Measurements from ENCODE around the gene CDC42BPA. TPM values are rescaled to one million over a fixed set of nuclear protein-coding genes. Genes with fewer than 3 reads are reported as not detected.

CDC42BPA gene
- total and polyA plus RNA-seq, 2 donors (not counting 3 experiments of a cell fraction or from before 2014, with no cell fraction given): 26.1 to 92.6 TPM

DNA sequence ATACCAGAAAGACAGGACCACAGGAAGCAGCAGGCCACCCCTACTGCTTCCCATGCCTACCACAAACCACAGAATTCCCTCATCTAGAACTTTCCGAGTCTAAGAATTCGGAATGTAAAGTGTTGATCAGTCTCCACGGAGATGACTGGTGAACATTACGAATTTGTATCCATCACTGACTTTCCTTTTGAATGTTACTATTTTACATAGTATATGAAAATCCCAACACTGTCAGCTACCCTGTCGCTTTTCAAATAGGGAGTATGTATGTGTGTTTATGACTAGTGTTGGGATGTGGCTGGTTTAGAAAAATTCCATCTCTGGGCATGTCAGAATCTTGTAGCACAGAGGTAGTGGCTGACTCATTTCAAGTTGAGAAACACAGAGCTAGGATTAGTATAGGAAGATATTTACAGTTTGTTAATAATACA lies 260.0 kb downstream of the CDC42BPA start:
- DNase-seq (ENCODE audit: low read depth, low spot score) (no peak), FAIRE-seq (no peak)
- Histone ChIP-seq H3K9ac (replicated peaks; ENCODE audit: extremely low read depth, insufficient read depth, low read length) (no peak overlapping the region), H3K27ac (ENCODE audit: insufficient read depth, low read depth, low read length) (no peak overlapping the region), H3K4me2 (ENCODE audit: insufficient read depth, low read length) (no peak overlapping the region), H3K9me3 (replicated peaks; ENCODE audit: control insufficient read depth, insufficient read depth, low read length) (no peaks in the 10 kb centered on the region), H3K4me3 (replicated peaks in 1 of 3; ENCODE audit: insufficient read depth in 1 of 3, low read depth in 1 of 3, low read length in 3 of 3) (no peak overlapping the region), H3K9me1 (replicated peaks; ENCODE audit: control insufficient read depth, extremely low read depth, insufficient read depth, low read length) (no peaks in the 10 kb centered on the region), H3K36me3 (ENCODE audit: control insufficient read depth in 2 of 2, extremely low read depth in 1 of 2, insufficient read depth in 2 of 2, low read length in 2 of 2) (no peaks in the 10 kb centered on the region), H3K27me3 (ENCODE audit: control insufficient read depth in 2 of 2, insufficient read depth in 2 of 2, low read length in 2 of 2) (no peaks in the 10 kb centered on the region), H2AFZ (ENCODE audit: low read depth, low read length) (no peak overlapping the region), H4K20me1 (replicated peaks; ENCODE audit: control insufficient read depth, extremely low read depth, insufficient read depth, low read length) (no peaks in the 10 kb centered on the region), H3K4me1 (ENCODE audit: control insufficient read depth, extremely low read depth, insufficient read depth, low read length) (peaks cover 12% of the 10 kb centered on the region), H3K79me2 (ENCODE audit: control insufficient read depth, insufficient read depth, low read length) (no peaks in the 10 kb centered on the region)
- TF ChIP-seq EZH2 (IDR thresholded peaks at IDR 0.05; ENCODE audit: borderline replicate concordance, low read depth, low read length, severe bottlenecking) (no peak), GATA2 (IDR thresholded peaks at IDR 0.05; ENCODE audit: insufficient read depth, insufficient read length, low read depth, low read length) (no peak), POLR2A (IDR thresholded peaks at IDR 0.05; ENCODE audit: low read depth, low read length) (no peak), POLR2AphosphoS5 (IDR thresholded peaks at IDR 0.05; ENCODE audit: insufficient read depth, low read depth, low read length) (no peak), MYC (IDR thresholded peaks at IDR 0.05; ENCODE audit: low read depth, low read length) (no peak)
- intact Hi-C loops (cut with micrococcal nuclease) (no loop called here), dilution Hi-C loops (cut with MboI; ENCODE audit: extremely low pct_ligation_motif_present, low sequenced_read_pairs) (no loop called here)
- no TSS peak for BruUV-seq (replicated peaks)
- POLR2A ChIA-PET: no interaction called here
- CTCF ChIA-PET: interaction anchor here (0.8 to 1.1 kb wide), 2 partner anchors 8 to 14 kb away, joined by 3 read pairs; no protein-coding TSS in a partner anchor

DNA sequence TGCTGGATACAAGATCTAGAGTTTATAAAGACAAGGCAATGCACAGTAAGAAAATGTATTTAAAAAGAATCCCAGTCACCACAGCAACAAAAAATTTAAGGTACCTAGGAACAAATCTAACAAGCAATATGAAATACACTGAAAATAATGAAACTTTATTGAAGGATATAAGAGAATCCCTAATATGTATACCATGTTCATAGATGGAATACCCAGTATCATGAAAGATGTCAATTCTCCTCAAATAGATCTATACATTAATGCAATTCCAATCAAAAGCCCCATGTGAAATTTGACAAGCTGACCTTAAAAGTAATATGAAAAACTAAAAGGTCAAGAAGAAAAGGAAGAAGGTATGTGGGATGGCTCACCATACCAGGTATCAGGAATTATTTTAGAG lies 269.0 kb downstream of the CDC42BPA start:
- Histone ChIP-seq H3K9me1 (replicated peaks; ENCODE audit: control insufficient read depth, extremely low read depth, insufficient read depth, low read length) (no peaks in the 10 kb centered on the region), H3K36me3 (ENCODE audit: control insufficient read depth in 2 of 2, extremely low read depth in 1 of 2, insufficient read depth in 2 of 2, low read length in 2 of 2) (peaks cover 4 to 7% of the 10 kb centered on the region in 2 experiments), H3K4me2 (ENCODE audit: insufficient read depth, low read length) (no peak overlapping the region), H3K9me3 (replicated peaks; ENCODE audit: control insufficient read depth, insufficient read depth, low read length) (no peaks in the 10 kb centered on the region), H3K9ac (replicated peaks; ENCODE audit: extremely low read depth, insufficient read depth, low read length) (no peak overlapping the region), H3K27me3 (ENCODE audit: control insufficient read depth in 2 of 2, insufficient read depth in 2 of 2, low read length in 2 of 2) (no peaks in the 10 kb centered on the region), H3K79me2 (ENCODE audit: control insufficient read depth, insufficient read depth, low read length) (no peaks in the 10 kb centered on the region), H2AFZ (ENCODE audit: low read depth, low read length) (no peak overlapping the region), H3K4me1 (ENCODE audit: control insufficient read depth, extremely low read depth, insufficient read depth, low read length) (no peaks in the 10 kb centered on the region), H3K27ac (ENCODE audit: insufficient read depth, low read depth, low read length) (no peak overlapping the region), H4K20me1 (replicated peaks; ENCODE audit: control insufficient read depth, extremely low read depth, insufficient read depth, low read length) (no peaks in the 10 kb centered on the region), H3K4me3 (replicated peaks in 1 of 3; ENCODE audit: insufficient read depth in 1 of 3, low read depth in 1 of 3, low read length in 3 of 3) (no peak overlapping the region)
- TF ChIP-seq MYC (IDR thresholded peaks at IDR 0.05; ENCODE audit: low read depth, low read length): no peak
- TF ChIP-seq FOS (IDR thresholded peaks at IDR 0.05; ENCODE audit: borderline replicate concordance, insufficient read depth, low read length): no peak
- TF ChIP-seq EZH2 (IDR thresholded peaks at IDR 0.05; ENCODE audit: borderline replicate concordance, low read depth, low read length, severe bottlenecking): no peak
- TF ChIP-seq, protein P1, sequence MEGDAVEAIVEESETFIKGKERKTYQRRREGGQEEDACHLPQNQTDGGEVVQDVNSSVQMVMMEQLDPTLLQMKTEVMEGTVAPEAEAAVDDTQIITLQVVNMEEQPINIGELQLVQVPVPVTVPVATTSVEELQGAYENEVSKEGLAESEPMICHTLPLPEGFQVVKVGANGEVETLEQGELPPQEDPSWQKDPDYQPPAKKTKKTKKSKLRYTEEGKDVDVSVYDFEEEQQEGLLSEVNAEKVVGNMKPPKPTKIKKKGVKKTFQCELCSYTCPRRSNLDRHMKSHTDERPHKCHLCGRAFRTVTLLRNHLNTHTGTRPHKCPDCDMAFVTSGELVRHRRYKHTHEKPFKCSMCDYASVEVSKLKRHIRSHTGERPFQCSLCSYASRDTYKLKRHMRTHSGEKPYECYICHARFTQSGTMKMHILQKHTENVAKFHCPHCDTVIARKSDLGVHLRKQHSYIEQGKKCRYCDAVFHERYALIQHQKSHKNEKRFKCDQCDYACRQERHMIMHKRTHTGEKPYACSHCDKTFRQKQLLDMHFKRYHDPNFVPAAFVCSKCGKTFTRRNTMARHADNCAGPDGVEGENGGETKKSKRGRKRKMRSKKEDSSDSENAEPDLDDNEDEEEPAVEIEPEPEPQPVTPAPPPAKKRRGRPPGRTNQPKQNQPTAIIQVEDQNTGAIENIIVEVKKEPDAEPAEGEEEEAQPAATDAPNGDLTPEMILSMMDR (IDR thresholded peaks at IDR 0.05; ENCODE audit: extremely low read depth in 1 of 2, insufficient read depth in 1 of 2, low read depth in 1 of 2, low read length in 2 of 2): no peak
- TF ChIP-seq JUN (IDR thresholded peaks at IDR 0.05; ENCODE audit: borderline replicate concordance, insufficient read depth, insufficient read length, low read depth): no peak
- TF ChIP-seq GATA2 (IDR thresholded peaks at IDR 0.05; ENCODE audit: insufficient read depth, insufficient read length, low read depth, low read length): no peak
- TF ChIP-seq, protein P2, sequence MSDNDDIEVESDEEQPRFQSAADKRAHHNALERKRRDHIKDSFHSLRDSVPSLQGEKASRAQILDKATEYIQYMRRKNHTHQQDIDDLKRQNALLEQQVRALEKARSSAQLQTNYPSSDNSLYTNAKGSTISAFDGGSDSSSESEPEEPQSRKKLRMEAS (IDR thresholded peaks at IDR 0.05; ENCODE audit: insufficient read depth, insufficient read length): no peak
- TF ChIP-seq POLR2A (IDR thresholded peaks at IDR 0.05; ENCODE audit: low read depth, low read length): no peak
- TF ChIP-seq POLR2AphosphoS5 (IDR thresholded peaks at IDR 0.05; ENCODE audit: insufficient read depth, low read depth, low read length): no peak
- CTCF ChIA-PET: interaction anchor here (1.3 to 1.7 kb wide), 2 partner anchors 18 to 37 kb away, joined by 3 to 4 read pairs; no protein-coding TSS in a partner anchor
- DNase-seq (ENCODE audit: low read depth, low spot score) (no peak), FAIRE-seq (no peak)
- POLR2A ChIA-PET: no interaction called here
- intact Hi-C loops (cut with micrococcal nuclease): no loop called here
- dilution Hi-C loops (cut with MboI; ENCODE audit: extremely low pct_ligation_motif_present, low sequenced_read_pairs): no loop called here
- BruUV-seq (replicated peaks): no TSS peak

All from endothelial cell of umbilical vein (primary cell).